H1 (cell line): Measurements from ENCODE around the gene AKAP7. TPM values are rescaled to one million over a fixed set of nuclear protein-coding genes. Genes with fewer than 3 reads are reported as not detected.

ENCODE experiments used
- CTCF ChIA-PET: fragments of 300-600 bp; sonication (Branson Sonifier 250); formaldehyde crosslinking; loops from one replicate; lab custom pipeline; 2021; ENCODE audit not compliant: partially characterized antibody; lab: Charles Lee
- POLR2A ChIA-PET: fragments of 300-600 bp; sonication (Branson Sonifier 250); formaldehyde crosslinking; loops from one replicate; lab custom pipeline; 2021; ENCODE audit warnings: inconsistent platforms; ENCODE audit not compliant: partially characterized antibody; lab: Charles Lee
- DNase-seq, 2 experiments: peaks; one replicate each; pipeline versions ENCODE4 v3.0.0 to v3.0.0-alpha.2; 2010 to 2022; ENCODE audit warnings: low spot score in 2 of 2, low read depth in 1 of 2, mixed read lengths in 1 of 2
- FAIRE-seq: peaks from 2 replicates; lab custom pipeline; 2011; peaks lifted over from hg19 to GRCh38; lab: Jason Lieb, UNC
- H2AFZ ChIP-seq: 2 replicates; pipeline ENCODE4 v1.8.1; 2012; ENCODE audit warnings: low read length, inconsistent platforms
- H2AK5ac ChIP-seq: 2 replicates; pipeline ENCODE4 v1.6.1; 2013; ENCODE audit warnings: low read depth, low read length
- H2BK120ac ChIP-seq: replicated peaks from 2 replicates; pipeline ENCODE3; 2013; ENCODE audit warnings: low read depth, low read length, inconsistent platforms
- H2BK12ac ChIP-seq: 2 replicates; pipeline ENCODE4 v1.6.1; 2013; ENCODE audit warnings: low read depth, low read length
- H2BK15ac ChIP-seq: 2 replicates; pipeline ENCODE4 v1.6.1; 2013; ENCODE audit warnings: low read length
- H2BK20ac ChIP-seq: 2 replicates; pipeline ENCODE4 v1.6.1; 2013; ENCODE audit warnings: low read length
- H2BK5ac ChIP-seq: 2 replicates; pipeline ENCODE4 v1.6.1; 2013; ENCODE audit warnings: low read depth, low read length
- H3K14ac ChIP-seq: 2 replicates; pipeline ENCODE4 v1.6.1; 2013; ENCODE audit warnings: inconsistent platforms; ENCODE audit not compliant: insufficient read length
- H3K18ac ChIP-seq: 2 replicates; pipeline ENCODE4 v1.6.1; 2013; ENCODE audit warnings: low read length; ENCODE audit errors: extremely low read depth
- H3K23ac ChIP-seq: 2 replicates; pipeline ENCODE4 v1.6.1; 2013; ENCODE audit warnings: inconsistent platforms; ENCODE audit not compliant: insufficient read length
- H3K23me2 ChIP-seq: 2 replicates; pipeline ENCODE4 v1.6.1; 2013; ENCODE audit warnings: low read depth, low read length
- H3K27ac ChIP-seq: 2 replicates; pipeline ENCODE4 v1.6.1; 2011; ENCODE audit warnings: low read depth, low read length, inconsistent platforms
- H3K27me3 ChIP-seq, 4 experiments: replicated peaks in 1 of 4; 1 replicate in 1 of 4; 2 replicates in 3 of 4; pipeline versions ENCODE4 v1.6.1 to v1.8.1; 2011 to 2013; ENCODE audit warnings: low read length in 3 of 4, mild to moderate bottlenecking in 3 of 4, inconsistent platforms in 2 of 4, mixed read lengths in 2 of 4, moderate library complexity in 1 of 4; ENCODE audit not compliant: control insufficient read depth in 3 of 4, insufficient read depth in 3 of 4; ENCODE audit errors: extremely low read depth in 1 of 4
- H3K36me3 ChIP-seq, 4 experiments: 2 replicates each; pipeline versions ENCODE4 v1.6.1 to v1.8.1; 2011 to 2013; ENCODE audit warnings: mild to moderate bottlenecking in 4 of 4, low read length in 3 of 4, moderate library complexity in 2 of 4, control low read depth in 1 of 4, inconsistent platforms in 1 of 4; ENCODE audit not compliant: insufficient read depth in 4 of 4, control insufficient read depth in 2 of 4
- H3K4ac ChIP-seq: replicated peaks from 2 replicates; pipeline ENCODE3; 2013; ENCODE audit warnings: low read length, low read depth, mixed read lengths, inconsistent platforms; ENCODE audit not compliant: insufficient read length
- H3K4me1 ChIP-seq, 4 experiments: replicated peaks in 1 of 4; 1 replicate in 1 of 4; 2 replicates in 3 of 4; pipeline versions ENCODE4 v1.6.1 to v1.8.1; 2011 to 2013; ENCODE audit warnings: low read length in 3 of 4, inconsistent platforms in 2 of 4, mixed read lengths in 1 of 4; ENCODE audit not compliant: insufficient read depth in 4 of 4, control insufficient read depth in 3 of 4
- H3K4me2 ChIP-seq, 2 experiments: 2 replicates each; pipeline versions ENCODE4 v1.6.1 to v1.8.1; 2011 to 2013; ENCODE audit warnings: low read depth in 2 of 2, low read length in 2 of 2, control low read depth in 1 of 2, inconsistent platforms in 1 of 2, mild to moderate bottlenecking in 1 of 2; ENCODE audit not compliant: insufficient read depth in 1 of 2
- H3K4me3 ChIP-seq, 4 experiments: fragments of 200-600, 300-600 bp in 1 of 4; sonication (generic), shearing (Covaris generic), sonication (Bioruptor Twin) in 1 of 4; 2 replicates each; pipeline versions ENCODE4 v1.5.1 to v1.8.1; 2011 to 2016; ENCODE audit warnings: low read length in 4 of 4, low read depth in 3 of 4, control low read depth in 2 of 4, inconsistent platforms in 2 of 4, mild to moderate bottlenecking in 2 of 4, mixed read lengths in 1 of 4, moderate library complexity in 1 of 4; ENCODE audit not compliant: insufficient read depth in 2 of 4; ENCODE audit errors: extremely low read depth in 1 of 4
- H3K56ac ChIP-seq: replicated peaks from 2 replicates; pipeline ENCODE3; 2013; ENCODE audit warnings: low read depth, mild to moderate bottlenecking, mixed read lengths, low read length, inconsistent platforms; ENCODE audit not compliant: insufficient read length
- H3K79me1 ChIP-seq: 2 replicates; pipeline ENCODE4 v1.6.1; 2013; ENCODE audit warnings: low read depth, low read length, control low read depth
- H3K79me2 ChIP-seq, 2 experiments: 2 replicates each; pipeline versions ENCODE4 v1.6.1 to v1.8.1; 2012 to 2013; ENCODE audit warnings: low read length in 2 of 2, mild to moderate bottlenecking in 2 of 2, inconsistent platforms in 1 of 2; ENCODE audit not compliant: insufficient read depth in 2 of 2, control insufficient read depth in 1 of 2
- H3K9ac ChIP-seq, 4 experiments: replicated peaks in 1 of 4; 1 replicate in 1 of 4; 2 replicates in 3 of 4; pipeline versions ENCODE4 v1.6.1 to v1.8.1; 2011 to 2013; ENCODE audit warnings: low read depth in 3 of 4, low read length in 3 of 4, control low read depth in 2 of 4, mild to moderate bottlenecking in 2 of 4, moderate library complexity in 2 of 4, inconsistent platforms in 1 of 4; ENCODE audit errors: extremely low read depth in 1 of 4
- H3K9me3 ChIP-seq, 2 experiments: 2 replicates each; pipeline versions ENCODE4 v1.6.1 to v1.8.1; 2012 to 2013; ENCODE audit warnings: mild to moderate bottlenecking in 2 of 2, moderate library complexity in 2 of 2, control low read depth in 1 of 2, inconsistent platforms in 1 of 2, low read depth in 1 of 2, low read length in 1 of 2, mixed read lengths in 1 of 2; ENCODE audit not compliant: insufficient read depth in 2 of 2
- H4K20me1 ChIP-seq, 2 experiments: replicated peaks in 1 of 2; 2 replicates each; pipeline versions ENCODE3 to v1.8.1; 2011 to 2013; ENCODE audit warnings: inconsistent platforms in 2 of 2, low read length in 2 of 2, mild to moderate bottlenecking in 1 of 2; ENCODE audit not compliant: insufficient read depth in 2 of 2, control insufficient read depth in 1 of 2
- H4K5ac ChIP-seq: 2 replicates; pipeline ENCODE4 v1.6.1; 2013; ENCODE audit warnings: low read length, low read depth, mixed read lengths, inconsistent platforms; ENCODE audit not compliant: insufficient read length
- H4K8ac ChIP-seq: 2 replicates; pipeline ENCODE4 v1.8.0; 2013; ENCODE audit warnings: mild to moderate bottlenecking, moderate library complexity, low read length, inconsistent platforms; ENCODE audit not compliant: insufficient read depth; ENCODE audit errors: extremely low read depth
- H4K91ac ChIP-seq: replicated peaks from 2 replicates; pipeline ENCODE3; 2013; ENCODE audit warnings: low read length, mixed read lengths, inconsistent platforms; ENCODE audit not compliant: insufficient read length
- BCL11A ChIP-seq, 2 experiments: IDR thresholded peaks; one replicate each; pipeline ENCODE4 v1.6.1; 2011; ENCODE audit warnings: low read depth in 2 of 2, low read length in 2 of 2, mild to moderate bottlenecking in 2 of 2
- CBX8 ChIP-seq: fragments of 300-800, 300-1000 bp; sonication (generic); IDR thresholded peaks from 2 replicates; pipeline ENCODE4 v1.7.1; 2016; ENCODE audit warnings: low read depth, low read length, borderline replicate concordance
- CTBP2 ChIP-seq: IDR thresholded peaks from 2 replicates; pipeline ENCODE4 v1.7.0; 2011; ENCODE audit warnings: borderline replicate concordance, mild to moderate bottlenecking, moderate library complexity, mixed read lengths, low read length; ENCODE audit not compliant: insufficient read depth, insufficient read length
- MAFK ChIP-seq: IDR thresholded peaks from 2 replicates; pipeline ENCODE4 v1.6.1; 2012; ENCODE audit warnings: low read depth, mild to moderate bottlenecking, improper control_type of control experiment, low read length
- NANOG ChIP-seq: IDR thresholded peaks from 2 replicates; pipeline ENCODE4 v1.6.1; 2011; ENCODE audit warnings: low read length, low read depth, mild to moderate bottlenecking, inconsistent platforms; ENCODE audit not compliant: insufficient read depth, poor library complexity, severe bottlenecking
- NRF1 ChIP-seq: IDR thresholded peaks from 2 replicates; pipeline ENCODE4 v1.6.1; 2011; ENCODE audit warnings: mild to moderate bottlenecking, low read depth, low read length, improper control_type of control experiment
- POU5F1 ChIP-seq: IDR thresholded peaks from 2 replicates; pipeline ENCODE4 v1.6.1; 2011; ENCODE audit warnings: low read depth, mild to moderate bottlenecking, low read length, moderate library complexity
- RFX5 ChIP-seq: IDR thresholded peaks from 2 replicates; pipeline ENCODE4 v1.6.1; 2011; ENCODE audit warnings: low read depth, low read length, improper control_type of control experiment, borderline replicate concordance
- RNF2 ChIP-seq: fragments of 200-900, 300-1000 bp; sonication (generic); IDR thresholded peaks from 2 replicates; pipeline ENCODE4 v1.7.1; 2016; ENCODE audit warnings: borderline replicate concordance, low read depth, mild to moderate bottlenecking, antibody characterized with exemption, low read length; ENCODE audit not compliant: poor library complexity, severe bottlenecking; ENCODE audit errors: missing control alignments
- TAF7 ChIP-seq: optimal IDR thresholded peaks from 2 replicates; pipeline ENCODE3; 2011; ENCODE audit warnings: low read depth, mild to moderate bottlenecking, inconsistent platforms, low read length, moderate library complexity, borderline replicate concordance
- ZNF274 ChIP-seq: IDR thresholded peaks from 2 replicates; pipeline ENCODE4 v1.7.0; 2012; ENCODE audit warnings: low read length, borderline replicate concordance; ENCODE audit errors: extremely low read depth
- WGBS, 2 experiments: shearing (Covaris generic) in 1 of 2; methylation state at CpG; one replicate each; pipeline versions ENCODE4 v1.1.6 to v1.1.7; 2013 to 2015; ENCODE audit warnings: low lambda C conversion rate in 2 of 2, mixed read lengths in 2 of 2, inconsistent platforms in 1 of 2, low coverage in 1 of 2, missing lambda C conversion rate in 1 of 2; ENCODE audit not compliant: insufficient replicate concordance in 2 of 2, insufficient coverage in 1 of 2, insufficient read length in 1 of 2; ENCODE audit errors: extremely low coverage in 1 of 2, missing lambda C conversion rate in 1 of 2; 5-methylcytosine and 5-hydroxymethylcytosine counted together
- polyA plus RNA-seq, 7 experiments: library from polyadenylated mRNA; depleted of rRNA in 3 of 7; stranded (reverse) in 5 of 7; unstranded in 2 of 7; fragments of >200 nt in 5 of 7; fragments of 200-250 nt in 2 of 7; gene quantifications; 1 replicate in 5 of 7; 2 replicates in 1 of 7; 4 replicates in 1 of 7; pipeline versions ENCODE4 v1.2.1 to v1.2.3, GENCODE V29; 2011 to 2013; ENCODE audit warnings: missing spikeins in 2 of 7, mixed read lengths in 2 of 7
- total RNA-seq: library from RNA; stranded (reverse); fragmentation: NEBNext Ultra II Directional; extraction: Animal tissue kit (Norgen Biotek cat#: 25700); gene quantifications from 2 replicates; pipeline ENCODE4 v1.2.1, GENCODE V29; 2021
- TF ChIP-seq, protein P1 (sequence below): IDR thresholded peaks from 2 replicates; pipeline ENCODE4 v1.6.1; 2011; ENCODE audit warnings: low read length, improper control_type of control experiment

The AKAP7 gene
- total and polyA plus RNA-seq, 2 of the 8 experiments (the other 6 are each of a cell fraction or from before 2014, with no cell fraction given) = 4.7 to 16.9 TPM

DNA sequence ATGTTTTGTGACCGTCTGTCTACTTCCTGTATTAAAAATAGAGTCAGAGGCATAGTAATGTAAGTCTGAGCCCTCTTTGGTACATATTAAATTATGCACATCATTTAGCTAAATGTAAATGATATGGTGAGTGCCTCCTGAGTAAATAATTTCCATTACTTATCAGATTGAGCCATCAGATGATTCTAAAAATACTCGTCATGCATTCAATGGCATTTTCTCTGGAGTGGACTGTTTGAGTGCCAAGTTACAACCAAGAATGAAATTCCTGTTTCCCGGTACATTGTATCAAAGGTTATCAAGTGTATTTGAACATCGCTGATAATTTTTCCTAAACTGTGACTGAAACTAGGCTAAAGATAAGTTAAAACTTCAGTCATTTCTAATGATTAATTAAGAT is 81.0 kb downstream of the AKAP7 start:
- Histone ChIP-seq H2BK15ac (no peak overlapping the region), H3K23me2 (no peaks in the 10 kb centered on the region), H3K9me3 (no peaks in the 10 kb centered on the region), H2BK120ac (no peak overlapping the region), H3K23ac (no peak overlapping the region), H3K9ac (no peak overlapping the region), H3K4me3 (no peak overlapping the region), H3K4ac (no peak overlapping the region), H2AFZ (no peak overlapping the region), H4K91ac (no peak overlapping the region), H2BK12ac (no peak overlapping the region), H3K36me3 (no peaks in the 10 kb centered on the region; a peak in 1 of 8 replicates), H3K27me3 (peaks cover 0 to 1% (median 0%) of the 10 kb centered on the region in 4 experiments; a peak in 1 of 7 replicates), H4K8ac (no peak overlapping the region), H3K56ac (no peak overlapping the region), H3K14ac (no peak overlapping the region), H3K79me2 (no peaks in the 10 kb centered on the region), H3K18ac (no peak overlapping the region), H2BK20ac (no peak overlapping the region), H4K20me1 (no peaks in the 10 kb centered on the region), H2BK5ac (no peak overlapping the region), H3K79me1 (no peaks in the 10 kb centered on the region), H2AK5ac (no peak overlapping the region), H3K4me2 (no peak overlapping the region), H3K27ac (no peak overlapping the region), H3K4me1 (no peaks in the 10 kb centered on the region), H4K5ac (no peak overlapping the region)
- ChIA-PET POLR2A (no interaction called here), CTCF (interaction anchor here (1.1 to 1.6 kb wide), 3 partner anchors 11 to 412 kb away, joined by 3 to 4 read pairs (median 3); no protein-coding TSS in a partner anchor)
- no peak for DNase-seq
- WGBS, 2 experiments = 91% methylated on average over 4 of the region's 4 CpGs; no CpG with 5 or more reads in 1 of the 2 experiments
- no peak for FAIRE-seq
- TF ChIP-seq TAF7 (no peak), BCL11A (IDR thresholded peaks at IDR 0.05; ENCODE audit: low read depth in 2 of 2, low read length in 2 of 2) (no peak), NRF1 (no peak), CBX8 (no peak), NANOG (no peak), CTBP2 (no peak), RFX5 (no peak), MAFK (no peak), POU5F1 (no peak), RNF2 (no peak), ZNF274 (no peak)
- TF ChIP-seq, protein P1, sequence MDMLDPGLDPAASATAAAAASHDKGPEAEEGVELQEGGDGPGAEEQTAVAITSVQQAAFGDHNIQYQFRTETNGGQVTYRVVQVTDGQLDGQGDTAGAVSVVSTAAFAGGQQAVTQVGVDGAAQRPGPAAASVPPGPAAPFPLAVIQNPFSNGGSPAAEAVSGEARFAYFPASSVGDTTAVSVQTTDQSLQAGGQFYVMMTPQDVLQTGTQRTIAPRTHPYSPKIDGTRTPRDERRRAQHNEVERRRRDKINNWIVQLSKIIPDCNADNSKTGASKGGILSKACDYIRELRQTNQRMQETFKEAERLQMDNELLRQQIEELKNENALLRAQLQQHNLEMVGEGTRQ = no peak
